Measurements from ENCODE around the gene ORMDL3. TPM values are rescaled to one million over a fixed set of nuclear protein-coding genes. Genes with fewer than 3 reads are reported as not detected.

Gene ORMDL3
- total and polyA plus RNA-seq, 2 experiments from 2014 or later: 33.6 to 38.5 TPM

DNA sequence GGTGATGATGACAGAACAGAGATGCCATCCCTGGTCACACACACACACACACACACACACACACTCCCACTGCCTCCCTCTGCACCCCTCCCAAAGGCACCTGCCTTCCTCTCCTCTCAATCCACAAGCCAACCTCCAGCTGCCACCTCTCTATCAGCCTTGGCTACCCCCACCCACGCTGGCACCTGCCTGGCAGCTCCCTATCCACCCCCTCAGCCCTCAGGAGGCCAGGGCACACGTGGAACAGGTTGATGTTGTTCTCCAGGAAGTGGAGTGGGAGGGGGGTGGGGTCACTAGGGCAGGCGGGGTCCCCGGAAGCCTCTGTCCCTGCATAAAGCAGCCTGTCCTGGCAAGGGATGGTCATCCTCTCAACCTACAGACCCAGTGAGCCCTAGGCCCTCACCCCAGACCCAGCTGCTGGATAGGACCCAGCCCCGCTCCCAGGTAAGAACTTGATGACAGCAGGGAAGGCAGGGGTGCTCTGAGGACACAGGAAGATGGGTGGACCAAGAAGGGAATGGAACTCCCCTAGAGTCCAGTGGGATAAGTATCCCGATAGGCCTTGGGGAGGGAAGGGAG is 35.3 kb upstream of the ORMDL3 start, which contains the start of gene GSDMA:
Gene GSDMA, plus strand, starts transcription at position 363 of the 579 bp plus-strand sequence. CDS start 2,684 bp downstream, outside the sequence.
- ATAC-seq (no peak), DNase-seq (ENCODE audit: low spot score) (no peak)
- Histone ChIP-seq H3K4me3 (no peak within 1 kb of the TSS), H3K4me2 (no peak within 1 kb of the TSS), H3K36me3 (ENCODE audit: insufficient read depth) (no peaks in the 10 kb centered on the region), H3K27ac (ENCODE audit: low read depth) (no peak within 1 kb of the TSS), H2AFZ (no peak within 1 kb of the TSS; the same call in 1 of the 2 replicates), H4K20me1 (replicated peaks; ENCODE audit: insufficient read depth) (no peaks in the 10 kb centered on the region), H3K27me3 (ENCODE audit: insufficient read depth) (no peaks in the 10 kb centered on the region), H3F3A (replicated peaks; ENCODE audit: low read depth) (no peaks in the 10 kb centered on the region), H3K4me1 (ENCODE audit: insufficient read depth) (no peaks in the 10 kb centered on the region), H3K9me2 (ENCODE audit: insufficient read depth) (no peaks in the 10 kb centered on the region), H3K79me2 (replicated peaks; ENCODE audit: insufficient read depth) (no peaks in the 10 kb centered on the region)
- H3K4me1 Mint-ChIP-seq: peaks cover 8% of the 10 kb centered on the region
- peaks cover 20% of the 10 kb centered on the region for H3K27me3 Mint-ChIP-seq (ENCODE audit: insufficient read depth, low read depth, poor library complexity)
- H3K4me3 Mint-ChIP-seq: no peak within 1 kb of the TSS
- H3K9me3 Mint-ChIP-seq: no peaks in the 10 kb centered on the region
- H3K36me3 Mint-ChIP-seq (ENCODE audit: low read depth): no peaks in the 10 kb centered on the region
- H3K27ac Mint-ChIP-seq: no peak within 1 kb of the TSS
- no peak for TF ChIP-seq POLR2AphosphoS5 (IDR thresholded peaks at IDR 0.05; ENCODE audit: low read depth)
- TF ChIP-seq ZNF331 (CRISPR knock-in tag; IDR thresholded peaks at IDR 0.05; ENCODE audit: low read depth): no peak
- TF ChIP-seq EZH2 (IDR thresholded peaks at IDR 0.05; ENCODE audit: low read depth, unreplicated experiment): no peak

- no peaks in the 10 kb centered on the region for H3K36me3 ChIP-seq (ENCODE audit: insufficient read depth)
- Mint-ChIP-seq H3K4me1 (peaks cover 8% of the 10 kb centered on the region), H3K4me3 (no peak overlapping the region), H3K36me3 (ENCODE audit: low read depth) (no peaks in the 10 kb centered on the region), H3K27me3 (ENCODE audit: insufficient read depth, low read depth, poor library complexity) (peaks cover 16% of the 10 kb centered on the region), H3K9me3 (no peaks in the 10 kb centered on the region), H3K27ac (no peak overlapping the region)
- peak overlapping the region; percentile 23; the same call in 1 of the 2 replicates for H2AFZ ChIP-seq
- no peaks in the 10 kb centered on the region for H3K27me3 ChIP-seq (ENCODE audit: insufficient read depth)
- H3K9me2 ChIP-seq (ENCODE audit: insufficient read depth): no peaks in the 10 kb centered on the region
- no peak overlapping the region for H3K4me2 ChIP-seq
- H3K79me2 ChIP-seq (replicated peaks; ENCODE audit: insufficient read depth): no peaks in the 10 kb centered on the region
- TF ChIP-seq NANOG (IDR thresholded peaks at IDR 0.05; ENCODE audit: borderline replicate concordance): no peak
- no peak for TF ChIP-seq EZH2phosphoT487 (IDR thresholded peaks at IDR 0.05; ENCODE audit: unreplicated experiment)
- TF ChIP-seq JUNB (IDR thresholded peaks at IDR 0.05; ENCODE audit: unreplicated experiment): no peak
- no peak for TF ChIP-seq ZNF462 (CRISPR knock-in tag; IDR thresholded peaks at IDR 0.05)
- TF ChIP-seq REST (IDR thresholded peaks at IDR 0.05; ENCODE audit: unreplicated experiment): no peak
- no peak for TF ChIP-seq POLR2AphosphoS5 (IDR thresholded peaks at IDR 0.05; ENCODE audit: low read depth)
- no peak for TF ChIP-seq ZNF331 (CRISPR knock-in tag; IDR thresholded peaks at IDR 0.05; ENCODE audit: low read depth)
- TF ChIP-seq CTCF (conservative IDR thresholded peaks at IDR 0.05; ENCODE audit: low read depth in 2 of 2): no peak
- no peak overlapping the region for H3K27ac ChIP-seq (ENCODE audit: low read depth)
- no peak for ATAC-seq
- H3K4me3 ChIP-seq: no peak overlapping the region
- DNase-seq (ENCODE audit: low spot score): no peak
- H3K4me1 ChIP-seq (ENCODE audit: insufficient read depth): no peaks in the 10 kb centered on the region
- H3F3A ChIP-seq (replicated peaks; ENCODE audit: low read depth): no peaks in the 10 kb centered on the region
- H4K20me1 ChIP-seq (replicated peaks; ENCODE audit: insufficient read depth): no peaks in the 10 kb centered on the region
Measured at GRCh38 chr17:39960524-39961041, 33.2 kb upstream of the ORMDL3 start.
